Coronary artery (tissue), 2 donors: ENCODE results near the gene GRIP2.

Experiments
- DNase-seq: peaks from one replicate; pipeline ENCODE4 v3.0.0-alpha.2; 2017; ENCODE audit warnings: low spot score
- H3K27ac ChIP-seq, 2 donors: fragments of 200-600 bp; sonication (generic); one replicate each; pipeline ENCODE4 v1.5.1; 2016 to 2019
- H3K4me3 ChIP-seq: fragments of 200-600 bp; sonication (generic); 2 replicates; pipeline ENCODE4 v1.5.1; 2016; ENCODE audit warnings: mild to moderate bottlenecking, moderate library complexity
- CTCF ChIP-seq: fragments of 200-600 bp; sonication (generic); IDR thresholded peaks from one replicate; pipeline ENCODE4 v1.5.1; 2019; ENCODE audit warnings: antibody characterized with exemption

The GRIP2 gene

GRCh38 chr3:14569474-14570000 lies 29.4 kb upstream of the GRIP2 start:
- TF ChIP-seq CTCF: no peak
- Histone ChIP-seq H3K27ac (no peak overlapping the region), H3K4me3 (no peak overlapping the region)
- DNase-seq: no peak

- no peak for TF ChIP-seq CTCF
- Histone ChIP-seq H3K27ac (no peak overlapping the region), H3K4me3 (no peak overlapping the region)
- no peak for DNase-seq
Observed at GRCh38 chr3:14568269-14568668, 28.1 kb upstream of the GRIP2 start.

GRCh38 chr3:14566812-14567211 lies 26.7 kb upstream of the GRIP2 start:
- TF ChIP-seq CTCF: no peak
- DNase-seq: no peak
- no peak overlapping the region for H3K4me3 ChIP-seq
- H3K27ac ChIP-seq: no peak overlapping the region

GRCh38 chr3:14565868-14566588 lies 25.9 kb upstream of the GRIP2 start:
- TF ChIP-seq CTCF: no peak
- DNase-seq: no peak
- Histone ChIP-seq H3K27ac (no peak overlapping the region), H3K4me3 (no peak overlapping the region)

GRCh38 chr3:14564741-14565140 lies 24.6 kb upstream of the GRIP2 start:
- Histone ChIP-seq H3K27ac (no peak overlapping the region), H3K4me3 (no peak overlapping the region)
- DNase-seq: no peak
- no peak for TF ChIP-seq CTCF

GRCh38 chr3:14563946-14564539 lies 23.9 kb upstream of the GRIP2 start:
- Histone ChIP-seq H3K27ac (no peak overlapping the region), H3K4me3 (no peak overlapping the region)
- TF ChIP-seq CTCF: no peak
- DNase-seq: no peak
